ENCODE data around the gene CBFA2T3. TPM values are rescaled to one million over a fixed set of nuclear protein-coding genes. Genes with fewer than 3 reads are reported as not detected.

The CBFA2T3 gene
- total RNA-seq, 1 donor from 2014 or later: 8.6 TPM

DNA sequence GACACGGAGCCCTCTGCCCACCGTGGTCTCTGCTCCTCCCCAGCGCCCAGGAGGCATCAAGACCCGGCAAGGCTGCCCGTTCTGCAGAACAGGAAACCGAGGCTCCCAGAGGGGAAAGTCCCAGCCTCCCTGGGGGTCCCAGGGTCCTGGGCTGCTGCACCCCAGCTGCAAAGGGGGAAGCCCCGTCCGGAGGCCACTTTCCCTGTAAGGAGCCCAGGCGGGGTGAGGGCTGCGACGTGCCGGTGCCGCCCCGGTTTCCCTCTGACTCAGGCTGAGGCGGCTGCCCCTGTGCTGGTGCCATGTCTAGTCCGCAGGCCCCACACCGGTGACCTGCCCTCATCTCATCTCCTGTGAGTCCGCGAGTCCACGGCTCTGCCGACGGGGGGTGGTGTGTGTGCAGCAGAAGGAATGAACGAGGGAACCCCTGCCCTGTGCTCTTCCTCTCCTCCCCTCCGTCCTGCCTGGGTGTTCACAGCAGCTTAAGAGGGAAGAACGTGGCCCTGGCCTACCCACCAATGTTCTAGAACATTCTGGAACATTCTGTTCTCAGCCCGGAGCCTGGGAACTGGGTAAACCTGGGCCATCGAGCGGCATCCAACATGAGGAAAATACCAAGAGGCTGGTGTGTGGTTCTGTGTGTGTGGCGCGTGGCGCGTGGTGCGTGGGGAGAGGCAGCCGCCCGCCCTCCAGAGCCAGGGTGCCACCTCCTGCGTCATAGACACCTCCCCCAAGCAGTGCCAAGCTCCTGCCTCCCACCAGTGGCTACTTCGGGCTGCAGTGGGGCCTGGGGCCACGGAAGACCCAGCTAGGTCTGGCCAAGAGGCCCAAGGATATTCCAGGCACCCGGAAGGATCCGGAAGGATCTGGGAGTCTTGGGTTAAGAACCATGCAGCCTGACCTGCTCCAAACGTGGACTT, 7.0 kb upstream of the CBFA2T3 start:
- DNase-seq (no peak), ATAC-seq (ENCODE audit: poor library complexity) (no peak)
- intact Hi-C loops (cut with DNase I): no loop called here

DNA sequence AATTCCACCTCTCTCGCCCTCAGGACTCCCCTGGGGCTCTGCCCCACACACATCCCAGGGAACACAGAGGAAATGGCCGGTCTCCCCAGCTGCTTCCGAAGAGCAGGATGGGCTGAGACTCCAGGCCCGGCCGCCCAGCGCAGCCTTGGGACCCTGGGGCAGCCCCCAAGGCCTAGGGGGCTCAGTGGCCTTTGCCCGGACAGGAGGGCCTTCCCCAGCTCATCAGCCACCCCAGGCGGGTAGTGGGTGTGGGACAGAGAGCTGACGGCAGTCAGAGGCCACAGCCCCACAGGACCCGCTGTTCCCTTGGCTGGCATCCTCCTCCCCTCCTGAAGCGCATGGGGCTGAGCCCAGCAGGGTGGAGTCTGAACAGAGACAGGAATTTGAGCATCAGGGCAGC, 6.2 kb upstream of the CBFA2T3 start:
- intact Hi-C loops (cut with DNase I): no loop called here
- DNase-seq: no peak
- ATAC-seq (ENCODE audit: poor library complexity): no peak

GRCh38 chr16:88982286-88983084, 5.5 kb upstream of the CBFA2T3 start:
- DNase-seq: no peak
- ATAC-seq (ENCODE audit: poor library complexity): no peak

GRCh38 chr16:88979353-88980015, 2.5 kb upstream of the CBFA2T3 start:
- intact Hi-C loops (cut with DNase I): no loop called here
- DNase-seq: no peak
- no peak for ATAC-seq (ENCODE audit: poor library complexity)

More at GRCh38 chr16:88982286-88983084, 5.5 kb upstream of the CBFA2T3 start:
- intact Hi-C loops (cut with DNase I): no loop called here

DNA sequence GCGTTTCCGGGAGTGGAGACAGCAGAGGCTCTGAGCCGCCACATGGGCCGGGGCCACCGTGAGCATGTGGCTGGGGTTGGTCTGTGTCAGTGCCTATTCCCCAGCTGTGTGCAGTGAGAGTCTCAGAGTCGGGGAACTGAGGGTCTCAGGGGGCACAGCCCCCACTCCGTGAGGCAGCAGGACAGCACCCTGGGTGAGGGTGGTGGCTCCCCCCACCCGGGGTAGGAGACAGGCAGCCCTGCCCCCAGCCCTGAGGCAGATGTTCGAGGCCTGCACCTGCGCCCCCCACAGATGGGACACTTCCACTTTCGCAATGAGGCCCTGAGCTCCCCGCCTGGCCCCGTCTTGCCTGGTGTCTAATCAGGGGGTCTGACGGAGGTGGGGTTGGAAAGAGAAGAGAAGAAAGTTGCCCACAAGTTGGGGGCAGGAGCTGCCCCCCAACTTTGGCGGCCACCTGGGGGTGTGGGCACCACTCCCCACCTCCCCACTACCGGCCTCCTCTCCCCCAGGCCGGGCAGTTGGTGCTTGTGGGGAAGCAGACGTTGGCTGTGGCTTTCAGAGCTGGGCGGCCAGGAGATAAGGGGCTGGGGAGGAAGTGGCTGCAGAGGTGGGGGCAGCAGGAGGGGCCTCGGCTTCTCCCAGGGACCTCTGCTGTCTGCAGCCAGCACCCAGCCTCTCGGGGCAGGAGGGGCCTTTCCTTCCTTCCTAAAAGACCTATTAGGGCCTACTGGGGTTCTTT, 1.8 kb upstream of the CBFA2T3 start:
- intact Hi-C loops (cut with DNase I): no loop called here
- no peak for ATAC-seq (ENCODE audit: poor library complexity)
- DNase-seq: no peak

DNA sequence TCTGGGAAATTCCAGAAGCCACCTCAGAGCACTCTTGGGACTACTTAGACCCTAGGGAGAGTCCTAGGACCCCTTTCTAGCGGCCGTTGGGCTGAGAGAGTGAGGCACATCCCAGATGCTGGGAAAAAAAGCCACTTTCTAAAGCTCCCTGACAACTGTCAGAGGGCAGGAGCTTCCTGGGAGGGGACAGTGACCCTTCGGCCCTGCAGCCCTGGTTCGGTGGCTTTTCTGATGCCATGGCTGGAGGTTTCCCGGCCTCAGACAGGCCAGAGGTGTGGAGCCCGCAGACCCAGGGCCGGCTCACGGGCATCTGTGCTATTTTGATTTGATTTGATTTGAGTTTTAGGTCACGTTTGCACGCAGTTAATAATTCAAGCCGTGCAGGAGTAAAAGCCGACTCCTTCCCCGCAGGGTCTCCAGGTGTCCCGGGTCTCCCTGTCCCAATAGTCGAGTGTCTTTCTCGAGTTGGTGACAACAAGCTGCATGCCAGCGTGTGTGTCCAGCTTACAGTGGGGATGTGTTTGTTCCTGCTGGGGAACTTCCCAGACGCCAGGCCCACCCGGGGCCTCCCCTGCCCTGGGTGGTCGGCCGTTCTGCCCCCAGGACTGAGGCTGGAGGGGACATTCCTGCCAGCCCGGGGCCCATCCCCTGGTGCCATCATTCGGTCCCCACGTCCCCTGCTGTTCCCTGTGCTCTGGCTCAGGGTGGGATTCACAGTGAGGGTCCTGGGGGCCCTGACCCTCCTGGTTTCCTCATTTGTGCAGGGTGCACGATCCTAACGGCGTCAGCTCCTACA, 1.0 kb upstream of the CBFA2T3 start:
- ATAC-seq (ENCODE audit: poor library complexity): no peak
- intact Hi-C loops (cut with DNase I): no loop called here
- DNase-seq: no peak

- intact Hi-C loops (cut with DNase I): no loop called here
- ATAC-seq (ENCODE audit: poor library complexity): no peak
- no peak for DNase-seq
Observed at GRCh38 chr16:88976366-88977017, 515 bp downstream of the CBFA2T3 start.

- no peak for ATAC-seq (ENCODE audit: poor library complexity)
- no peak for DNase-seq
- intact Hi-C loops (cut with DNase I): no loop called here
Observed at GRCh38 chr16:88975511-88976061, 1.4 kb downstream of the CBFA2T3 start.

GRCh38 chr16:88974916-88975215, 2.1 kb downstream of the CBFA2T3 start:
- no peak for ATAC-seq (ENCODE audit: poor library complexity)
- no peak for DNase-seq
- intact Hi-C loops (cut with DNase I): no loop called here

- no peak for DNase-seq
- ATAC-seq (ENCODE audit: poor library complexity): no peak
- intact Hi-C loops (cut with DNase I): no loop called here
Observed at GRCh38 chr16:88974080-88974915, 2.7 kb downstream of the CBFA2T3 start.

DNA sequence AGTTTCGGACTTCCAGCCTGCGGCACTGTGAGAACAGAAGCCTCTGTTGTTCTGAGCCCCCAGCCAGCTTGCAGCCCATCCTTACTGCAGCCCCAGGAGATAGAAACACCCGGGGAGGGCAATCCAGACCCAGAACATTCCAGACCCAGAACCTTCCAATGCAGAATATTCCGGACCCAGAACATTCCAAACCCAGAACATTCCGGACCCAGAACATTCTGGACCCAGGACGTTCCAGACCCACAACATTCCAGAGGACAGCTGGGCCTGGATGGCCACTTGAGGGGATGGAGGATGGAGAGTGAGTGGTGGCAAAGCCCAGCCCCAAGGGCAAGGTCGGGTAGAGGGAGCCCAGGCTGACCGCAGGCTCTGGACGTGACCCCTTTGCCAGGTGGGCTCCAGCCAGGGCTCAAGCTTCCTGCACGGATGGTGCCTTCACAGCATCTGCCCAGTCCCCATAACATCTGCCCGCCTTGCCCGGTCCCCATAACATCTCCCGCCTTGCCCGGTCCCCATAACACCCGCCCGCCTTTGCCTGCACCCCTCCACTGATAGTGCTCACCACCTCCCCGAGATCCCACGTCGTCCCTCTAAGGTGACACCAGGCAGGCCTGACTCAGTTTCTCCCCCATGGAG, 3.5 kb downstream of the CBFA2T3 start:
- DNase-seq: no peak

GRCh38 chr16:88973007-88973410, 4.0 kb downstream of the CBFA2T3 start:
- ATAC-seq (ENCODE audit: poor library complexity) (no peak), DNase-seq (no peak)
- intact Hi-C loops (cut with DNase I): no loop called here

More for the DNA sequence above, 3.5 kb downstream of the CBFA2T3 start:
- intact Hi-C loops (cut with DNase I): no loop called here
- no peak for ATAC-seq (ENCODE audit: poor library complexity)

DNA sequence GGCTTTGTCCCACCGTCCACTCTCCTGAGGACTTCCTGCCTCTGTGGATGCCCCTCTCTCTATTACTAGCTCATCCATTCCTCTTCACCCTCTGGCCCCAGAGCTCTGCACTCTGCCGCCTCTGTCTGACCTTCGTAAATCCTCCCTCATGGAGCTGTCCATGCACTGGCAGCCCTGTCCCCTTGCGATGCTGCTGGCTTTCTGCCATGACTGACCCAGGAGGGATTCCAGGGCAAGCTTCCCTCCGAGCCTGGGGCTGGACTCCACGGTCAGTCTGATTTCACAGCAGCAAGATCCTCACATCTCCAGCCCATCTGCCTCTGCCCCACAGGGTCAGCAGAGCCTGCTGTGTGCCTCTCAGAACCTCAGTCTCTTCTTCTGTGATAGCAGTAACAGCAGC, 4.7 kb downstream of the CBFA2T3 start:
- intact Hi-C loops (cut with DNase I): no loop called here
- no peak for DNase-seq
- no peak for ATAC-seq (ENCODE audit: poor library complexity)

DNA sequence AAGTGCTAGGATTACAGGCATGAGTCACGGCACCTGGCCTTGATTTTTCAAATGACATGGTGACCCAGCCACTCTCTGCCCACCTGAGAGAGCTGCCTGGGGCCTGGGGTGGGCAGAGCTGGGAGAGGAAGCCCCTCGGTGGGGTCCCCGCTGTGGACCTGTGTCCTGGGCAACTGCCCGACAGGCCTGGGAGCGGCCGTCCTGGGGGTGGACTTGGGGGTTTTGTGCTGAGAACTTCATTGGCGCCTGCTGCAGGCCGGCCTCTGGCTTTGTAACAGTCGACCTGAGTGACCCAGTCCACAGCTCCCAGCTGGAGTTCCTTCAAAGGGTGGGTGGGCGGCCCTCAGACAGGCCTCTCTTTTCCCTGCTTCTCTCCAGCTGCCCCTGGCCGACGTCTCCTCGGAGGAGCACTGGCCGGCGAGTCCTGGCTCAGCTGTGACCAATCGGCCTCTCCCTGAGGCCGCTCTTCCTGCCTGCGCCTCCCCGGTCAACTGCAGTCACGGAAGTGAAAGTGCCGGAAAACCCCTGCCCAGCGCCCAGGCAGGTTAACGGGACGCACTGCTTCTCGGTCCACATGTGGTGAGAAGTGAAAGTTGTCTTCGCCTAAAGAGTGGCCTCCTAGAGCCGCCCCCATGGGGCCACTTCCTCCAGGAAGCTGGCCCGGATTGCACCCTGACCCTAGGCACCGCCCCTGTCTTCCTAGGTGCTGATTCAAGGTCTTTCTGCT, 5.5 kb downstream of the CBFA2T3 start:
- peak; percentile 31 for ATAC-seq (ENCODE audit: poor library complexity)

GRCh38 chr16:88970539-88971065, 6.4 kb downstream of the CBFA2T3 start:
- DNase-seq (peak; percentile 21), ATAC-seq (ENCODE audit: poor library complexity) (no peak)
- intact Hi-C loops (cut with DNase I): no loop called here

More for the DNA sequence above, 5.5 kb downstream of the CBFA2T3 start:
- intact Hi-C loops (cut with DNase I): no loop called here
- peak; percentile 75 for DNase-seq
